ENCODE data around the gene PLEKHG4. TPM values are rescaled to one million over a fixed set of nuclear protein-coding genes. Genes with fewer than 3 reads are reported as not detected.

The PLEKHG4 gene
- total and polyA plus RNA-seq, 7 donors: 1.4 to 7.9 (median 3.5) TPM

DNA sequence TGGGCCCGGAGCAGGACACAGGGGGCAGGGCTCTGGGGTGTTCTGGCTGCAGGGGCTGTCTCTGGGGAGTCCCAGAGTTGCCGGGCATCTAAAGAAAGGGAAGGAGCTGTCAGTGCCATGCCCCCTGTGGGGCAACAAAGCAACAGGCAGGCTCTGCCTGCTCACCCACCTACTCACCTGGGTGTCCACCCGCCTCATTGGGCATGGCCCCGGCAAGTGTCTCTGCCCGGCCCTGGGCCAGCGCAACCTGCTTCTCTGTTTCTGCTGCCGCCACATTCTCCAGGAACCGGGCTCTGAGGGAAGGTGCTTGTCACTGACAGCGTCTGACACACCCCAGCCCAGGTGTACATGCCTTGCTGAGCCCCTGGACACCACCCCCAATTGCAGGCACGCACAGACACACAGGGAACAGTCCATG lies 45.1 kb upstream of the PLEKHG4 start:
- intact Hi-C loops (cut with DNase I): no loop called here
- no peaks in the 10 kb centered on the region for H3K27me3 ChIP-seq
- no peak for DNase-seq
- 94 to 95% methylated on average over 10 of the region's 10 CpGs for WGBS, 2 donors
- H3K4me3 ChIP-seq: no peak overlapping the region
- no peak for TF ChIP-seq POLR2A (IDR thresholded peaks at IDR 0.05)
- TF ChIP-seq, protein P1, sequence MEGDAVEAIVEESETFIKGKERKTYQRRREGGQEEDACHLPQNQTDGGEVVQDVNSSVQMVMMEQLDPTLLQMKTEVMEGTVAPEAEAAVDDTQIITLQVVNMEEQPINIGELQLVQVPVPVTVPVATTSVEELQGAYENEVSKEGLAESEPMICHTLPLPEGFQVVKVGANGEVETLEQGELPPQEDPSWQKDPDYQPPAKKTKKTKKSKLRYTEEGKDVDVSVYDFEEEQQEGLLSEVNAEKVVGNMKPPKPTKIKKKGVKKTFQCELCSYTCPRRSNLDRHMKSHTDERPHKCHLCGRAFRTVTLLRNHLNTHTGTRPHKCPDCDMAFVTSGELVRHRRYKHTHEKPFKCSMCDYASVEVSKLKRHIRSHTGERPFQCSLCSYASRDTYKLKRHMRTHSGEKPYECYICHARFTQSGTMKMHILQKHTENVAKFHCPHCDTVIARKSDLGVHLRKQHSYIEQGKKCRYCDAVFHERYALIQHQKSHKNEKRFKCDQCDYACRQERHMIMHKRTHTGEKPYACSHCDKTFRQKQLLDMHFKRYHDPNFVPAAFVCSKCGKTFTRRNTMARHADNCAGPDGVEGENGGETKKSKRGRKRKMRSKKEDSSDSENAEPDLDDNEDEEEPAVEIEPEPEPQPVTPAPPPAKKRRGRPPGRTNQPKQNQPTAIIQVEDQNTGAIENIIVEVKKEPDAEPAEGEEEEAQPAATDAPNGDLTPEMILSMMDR (IDR thresholded peaks at IDR 0.05): no peak
- no peak for TF ChIP-seq EP300 (IDR thresholded peaks at IDR 0.05)
- TF ChIP-seq POLR2AphosphoS5 (IDR thresholded peaks at IDR 0.05): no peak
- no peaks in the 10 kb centered on the region for H3K4me1 ChIP-seq
- peaks cover 15 to 88% (median 48%) of the 10 kb centered on the region in 4 donors for H3K36me3 ChIP-seq
- H3K9me3 ChIP-seq: no peaks in the 10 kb centered on the region
- no peak overlapping the region for H3K27ac ChIP-seq

DNA sequence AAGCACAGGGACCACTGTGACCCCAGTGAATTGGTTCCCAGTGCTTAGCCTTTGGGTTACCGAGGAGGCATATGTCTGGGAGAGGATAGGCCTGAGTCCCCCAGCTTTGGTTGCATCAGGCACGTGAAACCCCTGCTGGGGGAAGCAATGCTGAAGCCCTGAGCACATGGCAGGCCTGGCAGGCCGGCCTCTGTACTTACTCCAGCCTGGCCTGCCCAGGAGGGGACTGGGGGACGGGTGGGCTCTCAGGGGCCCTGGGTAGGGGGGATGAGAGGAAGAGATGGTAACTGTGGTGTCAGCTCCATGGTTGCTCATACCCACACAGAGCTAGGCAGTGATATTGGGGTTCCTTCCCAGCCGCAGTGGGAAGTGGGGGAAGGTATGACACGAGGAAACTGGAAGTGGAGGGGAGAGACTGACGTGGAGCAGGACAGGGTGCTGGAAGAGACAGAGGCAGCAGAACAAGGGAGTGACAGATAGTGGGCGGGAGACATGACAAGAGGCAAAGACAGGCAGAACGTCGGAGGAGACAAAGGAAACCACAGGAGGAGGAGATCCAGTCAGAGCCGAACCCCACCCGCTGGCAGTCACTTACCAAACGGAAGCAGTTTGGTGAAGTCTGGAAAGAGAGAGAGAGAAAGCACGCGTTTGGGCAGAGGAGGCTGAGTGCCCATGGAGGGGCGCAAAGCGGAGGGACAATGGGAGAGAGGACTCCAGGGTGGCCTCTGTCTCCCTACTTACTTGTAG lies 43.3 kb upstream of the PLEKHG4 start:
- 90% methylated on average over 17 of the region's 17 CpGs for WGBS, 2 donors
- Histone ChIP-seq H3K27ac (no peak overlapping the region), H3K36me3 (peaks cover 3 to 74% (median 30%) of the 10 kb centered on the region in 4 donors), H3K4me3 (no peak overlapping the region), H3K9me3 (no peaks in the 10 kb centered on the region), H3K4me1 (peaks cover 0 to 9% (median 8%) of the 10 kb centered on the region in 4 donors), H3K27me3 (no peaks in the 10 kb centered on the region)
- intact Hi-C loops (cut with DNase I): no loop called here
- DNase-seq: no peak
- TF ChIP-seq, protein P1 (IDR thresholded peaks at IDR 0.05): no peak
- TF ChIP-seq EP300 (IDR thresholded peaks at IDR 0.05) (no peak), POLR2AphosphoS5 (IDR thresholded peaks at IDR 0.05) (no peak), POLR2A (IDR thresholded peaks at IDR 0.05) (no peak)

DNA sequence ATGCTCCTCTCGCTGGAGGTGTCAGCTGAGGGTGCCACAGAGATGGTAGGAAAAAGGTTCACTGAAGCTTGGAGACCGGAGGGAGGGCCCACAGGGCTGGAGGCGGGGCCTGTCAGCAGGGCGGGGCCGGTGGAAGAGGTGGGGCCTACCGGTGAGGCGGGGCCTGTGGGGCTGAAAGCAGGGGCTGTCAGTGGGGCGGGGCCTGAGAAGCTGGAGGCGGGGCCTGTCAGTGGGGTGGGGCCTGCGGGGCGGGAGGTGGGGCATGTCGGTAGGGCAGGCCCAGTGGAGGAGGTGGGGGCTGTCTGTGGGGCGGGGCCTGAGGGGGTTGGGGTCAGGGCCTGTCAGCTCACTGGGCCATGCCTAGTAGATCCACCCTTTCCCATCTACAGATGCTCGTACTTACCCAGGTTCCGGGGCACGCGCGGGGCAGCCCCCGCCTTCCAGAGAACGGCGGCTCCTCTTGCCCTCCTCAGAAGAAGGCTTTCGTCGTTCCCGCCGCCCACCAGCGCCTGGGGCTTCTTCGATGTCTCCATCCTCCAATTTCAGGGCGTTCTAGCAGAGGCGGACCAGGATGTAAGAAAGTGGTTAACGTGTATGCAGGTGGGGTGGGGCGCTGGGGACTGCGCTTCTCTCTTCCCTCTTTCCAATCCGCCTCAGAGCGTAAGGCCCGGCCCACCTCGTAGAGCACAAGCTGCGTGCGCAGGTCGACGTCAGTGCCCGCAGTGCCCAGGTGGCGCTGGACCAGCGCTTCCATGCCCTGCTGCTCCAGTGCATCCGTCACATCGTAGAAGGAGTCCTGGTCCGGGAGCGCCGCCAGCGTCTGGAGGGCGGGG lies 42.6 kb upstream of the PLEKHG4 start:
- Histone ChIP-seq H3K27me3 (no peaks in the 10 kb centered on the region), H3K36me3 (peaks cover 3 to 66% (median 22%) of the 10 kb centered on the region in 4 donors), H3K27ac (no peak overlapping the region), H3K4me3 (no peak overlapping the region), H3K9me3 (no peaks in the 10 kb centered on the region), H3K4me1 (peaks cover 0 to 17% (median 15%) of the 10 kb centered on the region in 4 donors)
- DNase-seq: peak; percentile 68
- WGBS, 2 donors: 87 to 91% methylated on average over 50 of the region's 50 CpGs
- intact Hi-C loops (cut with DNase I): no loop called here
- TF ChIP-seq EP300 (IDR thresholded peaks at IDR 0.05) (no peak), POLR2A (IDR thresholded peaks at IDR 0.05) (no peak), POLR2AphosphoS5 (IDR thresholded peaks at IDR 0.05) (no peak)
- TF ChIP-seq, protein P1 (IDR thresholded peaks at IDR 0.05): no peak

DNA sequence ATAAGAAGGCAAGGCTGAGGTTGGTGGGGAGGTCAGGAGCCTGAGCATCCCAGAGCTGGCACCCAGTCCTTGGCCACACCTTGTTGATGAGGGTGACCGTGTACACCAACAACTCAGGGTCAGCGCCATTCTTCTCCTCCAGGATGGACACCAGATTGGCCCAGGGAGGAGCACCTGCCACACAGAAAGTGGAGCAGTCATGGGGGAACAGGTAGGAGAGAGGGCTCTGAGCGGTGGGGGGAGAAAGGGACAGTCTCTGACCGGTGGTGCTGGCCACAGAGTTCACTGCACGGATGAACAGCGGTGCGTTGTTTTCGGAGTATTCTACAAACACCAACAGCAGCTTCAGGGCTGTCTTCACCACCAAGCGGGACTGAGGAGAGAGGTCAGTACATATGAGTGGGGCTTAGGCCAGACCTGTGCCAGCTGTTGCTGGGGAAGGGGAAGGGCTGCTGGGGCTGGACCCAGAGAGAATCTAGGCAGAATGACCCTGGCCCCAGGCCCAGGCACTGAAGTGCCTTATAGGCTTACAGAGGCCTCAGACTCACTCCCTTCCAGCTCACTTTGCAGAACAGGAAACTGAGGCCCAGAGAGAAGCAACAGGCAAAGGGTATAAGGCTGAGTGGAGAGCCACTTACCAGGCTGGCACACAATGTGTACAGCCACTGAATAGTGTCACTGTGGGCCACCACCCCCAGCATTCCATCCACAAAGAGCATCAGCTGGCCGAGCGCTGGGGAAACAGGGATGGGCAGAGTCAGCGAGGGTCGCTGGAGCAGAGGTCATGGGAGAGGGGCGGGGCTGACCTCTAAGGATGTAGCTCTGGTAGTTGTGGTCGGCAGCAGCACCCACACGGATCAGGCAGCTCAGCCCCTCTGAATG lies 41.7 kb upstream of the PLEKHG4 start:
- H3K27me3 ChIP-seq: no peaks in the 10 kb centered on the region
- intact Hi-C loops (cut with DNase I): no loop called here
- no peak overlapping the region for H3K4me3 ChIP-seq
- H3K36me3 ChIP-seq: peaks cover 3 to 63% (median 18%) of the 10 kb centered on the region in 4 donors
- no peaks in the 10 kb centered on the region for H3K9me3 ChIP-seq
- TF ChIP-seq POLR2AphosphoS5 (IDR thresholded peaks at IDR 0.05) (no peak), POLR2A (IDR thresholded peaks at IDR 0.05) (no peak), EP300 (IDR thresholded peaks at IDR 0.05) (no peak)
- TF ChIP-seq, protein P1 (IDR thresholded peaks at IDR 0.05): no peak
- peaks cover 0 to 24% (median 18%) of the 10 kb centered on the region in 4 donors for H3K4me1 ChIP-seq
- WGBS, 2 donors: 83 to 89% methylated on average over 16 of the region's 16 CpGs
- peak; percentile 60 for DNase-seq
- no peak overlapping the region for H3K27ac ChIP-seq

Data from sigmoid colon (tissue), 7 donors.